ENCODE data around the gene SYT15. TPM values are rescaled to one million over a fixed set of nuclear protein-coding genes. Genes with fewer than 3 reads are reported as not detected.

Gene SYT15
- polyA plus RNA-seq, 3 donors: 0.23 to 0.31 TPM; not detected in 1

DNA sequence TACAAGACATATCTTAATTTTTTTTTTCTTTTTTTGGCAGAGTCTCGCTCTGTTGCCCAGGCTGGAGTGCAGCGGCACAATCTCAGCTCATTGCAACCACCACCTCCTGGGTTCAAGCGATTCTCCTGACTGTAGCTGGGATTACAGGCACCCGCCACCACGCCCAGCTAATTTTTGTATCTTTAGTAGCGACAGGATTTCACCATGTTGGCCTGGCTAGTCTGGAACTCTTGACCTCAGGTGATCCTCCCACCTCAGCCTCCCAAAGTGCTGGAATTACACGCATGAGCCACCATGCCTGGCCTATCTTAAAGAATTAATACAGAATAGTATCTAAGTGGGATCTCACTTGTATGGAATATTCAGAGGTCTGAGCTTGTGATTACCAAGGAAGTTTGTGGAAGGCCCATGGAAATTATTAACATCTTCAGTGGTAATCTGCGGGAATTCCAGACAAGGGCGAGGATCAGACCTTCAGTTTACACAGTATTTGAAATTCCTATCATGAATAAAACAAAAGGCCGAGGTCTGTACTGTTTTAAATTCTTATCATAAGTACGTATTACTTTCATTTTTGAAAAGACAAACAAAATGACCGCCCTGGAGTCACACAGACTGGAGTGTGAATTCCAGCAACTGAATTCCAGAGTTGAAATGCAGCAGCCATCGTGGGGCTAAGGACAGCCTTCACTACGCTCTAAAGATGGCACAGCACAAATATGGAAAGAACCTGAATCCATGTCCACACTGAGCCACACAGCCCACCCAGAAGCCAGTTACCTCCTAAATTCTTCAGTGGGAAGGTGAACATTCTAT is 39.1 kb upstream of the SYT15 start:
- H3K9me3 Mint-ChIP-seq: peaks cover 0 to 14% (median 2%) of the 10 kb centered on the region in 7 donors
- H4K20me1 ChIP-seq (ENCODE audit: insufficient read depth, low read length): no peaks in the 10 kb centered on the region
- DNase-seq: no peak
- peaks cover 10% of the 10 kb centered on the region for H3K4me1 Mint-ChIP-seq
- no peak overlapping the region for H3K9ac ChIP-seq (ENCODE audit: insufficient read depth, low read length, poor library complexity, severe bottlenecking)
- intact Hi-C loops (cut with micrococcal nuclease): no loop called here
- H3K4me2 ChIP-seq (replicated peaks; ENCODE audit: extremely low read depth, low read length, poor library complexity, severe bottlenecking): no peak overlapping the region
- no peak overlapping the region for H3K27ac Mint-ChIP-seq
- H3K36me3 ChIP-seq (replicated peaks in 1 of 2; ENCODE audit: control insufficient read depth in 1 of 2, insufficient read depth in 2 of 2, low read length in 2 of 2): no peaks in the 10 kb centered on the region
- H3K36me3 Mint-ChIP-seq: no peaks in the 10 kb centered on the region
- peaks cover 14 to 52% of the 10 kb centered on the region in 2 donors for H3K27me3 ChIP-seq (ENCODE audit: control insufficient read depth in 2 of 2, insufficient read depth in 2 of 2, low read length in 2 of 2)
- 90% methylated on average over 9 of the region's 14 CpGs for WGBS (ENCODE audit: insufficient coverage)
- H3K9me3 ChIP-seq (replicated peaks in 1 of 2; ENCODE audit: control insufficient read depth in 1 of 2, insufficient read depth in 1 of 2, low read length in 2 of 2): peaks cover 0 to 3% of the 10 kb centered on the region in 2 donors
- H3K27me3 Mint-ChIP-seq (ENCODE audit: low read depth in 3 of 3): peaks cover 22 to 55% (median 46%) of the 10 kb centered on the region in 3 donors
- no peak overlapping the region for H3K27ac ChIP-seq (ENCODE audit: low read depth in 1 of 2, low read length in 2 of 2)
- H3K4me3 ChIP-seq (replicated peaks in 1 of 3; ENCODE audit: low read depth in 2 of 3, low read length in 3 of 3): no peak overlapping the region
- TF ChIP-seq, protein P1, sequence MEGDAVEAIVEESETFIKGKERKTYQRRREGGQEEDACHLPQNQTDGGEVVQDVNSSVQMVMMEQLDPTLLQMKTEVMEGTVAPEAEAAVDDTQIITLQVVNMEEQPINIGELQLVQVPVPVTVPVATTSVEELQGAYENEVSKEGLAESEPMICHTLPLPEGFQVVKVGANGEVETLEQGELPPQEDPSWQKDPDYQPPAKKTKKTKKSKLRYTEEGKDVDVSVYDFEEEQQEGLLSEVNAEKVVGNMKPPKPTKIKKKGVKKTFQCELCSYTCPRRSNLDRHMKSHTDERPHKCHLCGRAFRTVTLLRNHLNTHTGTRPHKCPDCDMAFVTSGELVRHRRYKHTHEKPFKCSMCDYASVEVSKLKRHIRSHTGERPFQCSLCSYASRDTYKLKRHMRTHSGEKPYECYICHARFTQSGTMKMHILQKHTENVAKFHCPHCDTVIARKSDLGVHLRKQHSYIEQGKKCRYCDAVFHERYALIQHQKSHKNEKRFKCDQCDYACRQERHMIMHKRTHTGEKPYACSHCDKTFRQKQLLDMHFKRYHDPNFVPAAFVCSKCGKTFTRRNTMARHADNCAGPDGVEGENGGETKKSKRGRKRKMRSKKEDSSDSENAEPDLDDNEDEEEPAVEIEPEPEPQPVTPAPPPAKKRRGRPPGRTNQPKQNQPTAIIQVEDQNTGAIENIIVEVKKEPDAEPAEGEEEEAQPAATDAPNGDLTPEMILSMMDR (IDR thresholded peaks at IDR 0.05): no peak
- H3K4me3 Mint-ChIP-seq: no peak overlapping the region
- H3K79me2 ChIP-seq (ENCODE audit: insufficient read depth, low read length): no peaks in the 10 kb centered on the region
- no peak overlapping the region for H2AFZ ChIP-seq (ENCODE audit: insufficient read depth, low read depth, low read length, poor library complexity, severe bottlenecking)
- H3K4me1 ChIP-seq (ENCODE audit: control insufficient read depth in 1 of 2, insufficient read depth in 2 of 2, low read length in 2 of 2): peaks cover 0 to 2% of the 10 kb centered on the region in 2 donors

DNA sequence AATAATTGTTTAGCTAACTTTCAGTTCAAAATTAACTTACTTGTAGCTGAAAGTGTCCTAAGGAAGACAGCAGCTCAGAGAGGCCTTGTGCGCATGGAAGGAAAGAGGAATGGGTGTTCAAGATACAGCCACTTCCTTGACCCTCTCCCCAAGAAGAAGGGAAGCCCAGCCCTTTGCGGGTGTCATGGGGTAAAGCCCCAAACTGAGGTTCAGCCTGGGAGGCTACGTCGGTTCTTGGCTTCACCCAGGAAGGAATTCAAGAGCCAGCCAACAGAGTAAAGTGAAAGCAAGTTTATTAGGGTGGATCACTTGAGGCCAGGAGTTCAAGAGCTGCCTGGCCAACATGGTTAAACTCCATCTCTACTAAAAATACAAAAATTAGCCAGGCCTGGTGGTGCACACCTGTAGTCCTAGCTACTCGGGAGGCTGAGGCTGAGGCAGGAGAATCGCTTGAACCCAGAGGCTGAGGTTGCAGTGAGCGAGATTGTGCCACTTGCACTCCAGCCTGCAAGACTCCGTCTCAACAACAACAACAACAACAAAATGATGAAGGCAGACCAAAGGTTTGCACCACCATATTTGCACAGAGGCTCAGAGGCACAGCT is 38.4 kb upstream of the SYT15 start:
- WGBS (ENCODE audit: insufficient coverage): 93% methylated on average over 5 of the region's 8 CpGs
- Mint-ChIP-seq H3K4me1 (peaks cover 10% of the 10 kb centered on the region), H3K27me3 (ENCODE audit: low read depth in 3 of 3) (peaks cover 24 to 55% (median 46%) of the 10 kb centered on the region in 3 donors), H3K9me3 (peaks cover 0 to 14% (median 2%) of the 10 kb centered on the region in 7 donors), H3K4me3 (peak overlapping the region in 1 of 2 donors; percentile 69), H3K27ac (no peak overlapping the region), H3K36me3 (no peaks in the 10 kb centered on the region)
- no peaks in the 10 kb centered on the region for H4K20me1 ChIP-seq (ENCODE audit: insufficient read depth, low read length)
- peaks cover 0 to 3% of the 10 kb centered on the region in 2 donors for H3K9me3 ChIP-seq (replicated peaks in 1 of 2; ENCODE audit: control insufficient read depth in 1 of 2, insufficient read depth in 1 of 2, low read length in 2 of 2)
- no peak overlapping the region for H3K4me2 ChIP-seq (replicated peaks; ENCODE audit: extremely low read depth, low read length, poor library complexity, severe bottlenecking)
- H3K4me1 ChIP-seq (ENCODE audit: control insufficient read depth in 1 of 2, insufficient read depth in 2 of 2, low read length in 2 of 2): peaks cover 0 to 2% of the 10 kb centered on the region in 2 donors
- DNase-seq: no peak
- H3K27me3 ChIP-seq (ENCODE audit: control insufficient read depth in 2 of 2, insufficient read depth in 2 of 2, low read length in 2 of 2): peaks cover 14 to 52% of the 10 kb centered on the region in 2 donors
- no peak overlapping the region for H2AFZ ChIP-seq (ENCODE audit: insufficient read depth, low read depth, low read length, poor library complexity, severe bottlenecking)
- H3K79me2 ChIP-seq (ENCODE audit: insufficient read depth, low read length): no peaks in the 10 kb centered on the region
- intact Hi-C loops (cut with micrococcal nuclease): no loop called here
- no peak overlapping the region for H3K27ac ChIP-seq (ENCODE audit: low read depth in 1 of 2, low read length in 2 of 2)
- no peak overlapping the region for H3K9ac ChIP-seq (ENCODE audit: insufficient read depth, low read length, poor library complexity, severe bottlenecking)
- no peaks in the 10 kb centered on the region for H3K36me3 ChIP-seq (replicated peaks in 1 of 2; ENCODE audit: control insufficient read depth in 1 of 2, insufficient read depth in 2 of 2, low read length in 2 of 2)
- TF ChIP-seq, protein P1 (IDR thresholded peaks at IDR 0.05): no peak
- no peak overlapping the region for H3K4me3 ChIP-seq (replicated peaks in 1 of 3; ENCODE audit: low read depth in 2 of 3, low read length in 3 of 3)
